Measurements from ENCODE around the gene NKAIN2.
A peak's percentile ranks its signal among the peaks of the same experiment; 100 is the strongest.
"Not testable (repeated sequence)": the region's sequence is repeated elsewhere in the genome, so short reads cannot be mapped to it uniquely, and the experiment has no call there.

Gene NKAIN2

GRCh38 chr6:124205921-124206320 lies 402.3 kb downstream of the NKAIN2 start:
- DNase-seq (ENCODE audit: low spot score) = no peak

GRCh38 chr6:124223611-124224345 lies 420.1 kb downstream of the NKAIN2 start:
- DNase-seq (ENCODE audit: low spot score) = peak; percentile 1

GRCh38 chr6:124226396-124226795 lies 422.7 kb downstream of the NKAIN2 start:
- no peak for DNase-seq (ENCODE audit: low spot score)

- no peak for DNase-seq (ENCODE audit: low spot score)
These were observed 429.6 kb downstream of the NKAIN2 start for GRCh38 chr6:124233221-124233620.

GRCh38 chr6:124234801-124235200 lies 431.1 kb downstream of the NKAIN2 start:
- DNase-seq (ENCODE audit: low spot score) = no peak

GRCh38 chr6:124237911-124238310 lies 434.2 kb downstream of the NKAIN2 start:
- no peak for DNase-seq (ENCODE audit: low spot score)

GRCh38 chr6:124238408-124238807 lies 434.7 kb downstream of the NKAIN2 start:
- not testable (repeated sequence) for DNase-seq (ENCODE audit: low spot score)

GRCh38 chr6:124254941-124255685 lies 451.4 kb downstream of the NKAIN2 start:
- no peak for DNase-seq (ENCODE audit: low spot score)

GRCh38 chr6:124260337-124260736 lies 456.7 kb downstream of the NKAIN2 start:
- no peak for DNase-seq (ENCODE audit: low spot score)

- DNase-seq (ENCODE audit: low spot score) = no peak
These were observed 466.1 kb downstream of the NKAIN2 start for GRCh38 chr6:124269733-124270132.

GRCh38 chr6:124273701-124274100 lies 470.0 kb downstream of the NKAIN2 start:
- DNase-seq (ENCODE audit: low spot score) = no peak

GRCh38 chr6:124282541-124282940 lies 478.9 kb downstream of the NKAIN2 start:
- DNase-seq (ENCODE audit: low spot score) = no peak

- DNase-seq (ENCODE audit: low spot score) = no peak
These were observed 479.8 kb downstream of the NKAIN2 start for GRCh38 chr6:124283486-124283885.

GRCh38 chr6:124285146-124285545 lies 481.5 kb downstream of the NKAIN2 start:
- no peak for DNase-seq (ENCODE audit: low spot score)

- no peak for DNase-seq (ENCODE audit: low spot score)
These were observed 491.0 kb downstream of the NKAIN2 start for GRCh38 chr6:124294574-124295200.

GRCh38 chr6:124297507-124297906 lies 493.8 kb downstream of the NKAIN2 start:
- no peak for DNase-seq (ENCODE audit: low spot score)

- DNase-seq (ENCODE audit: low spot score) = no peak
These were observed 495.1 kb downstream of the NKAIN2 start for GRCh38 chr6:124298730-124299129.

- DNase-seq (ENCODE audit: low spot score) = not testable (repeated sequence)
These were observed 497.2 kb downstream of the NKAIN2 start for GRCh38 chr6:124300907-124301306.

- DNase-seq (ENCODE audit: low spot score) = no peak
These were observed 500.3 kb downstream of the NKAIN2 start for GRCh38 chr6:124303971-124304370.

GRCh38 chr6:124310139-124310538 lies 506.5 kb downstream of the NKAIN2 start:
- DNase-seq (ENCODE audit: low spot score) = no peak

GRCh38 chr6:124319410-124319809 lies 515.7 kb downstream of the NKAIN2 start:
- no peak for DNase-seq (ENCODE audit: low spot score)

- DNase-seq (ENCODE audit: low spot score) = no peak
These were observed 520.6 kb downstream of the NKAIN2 start for GRCh38 chr6:124324237-124324636.

- no peak for DNase-seq (ENCODE audit: low spot score)
These were observed 526.5 kb downstream of the NKAIN2 start for GRCh38 chr6:124330197-124330596.

Measured in GM03348 (cell line).